HG03060 (cell line): ENCODE measurements around the gene DENND1A.

ENCODE experiments used
- ATAC-seq: cut with Tn5 transposase; IDR thresholded peaks from one replicate; pipeline ENCODE4 v1.9.1; 2021; ENCODE audit warnings: low read depth, moderate number of reproducible peaks; ENCODE audit not compliant: unreplicated experiment

The DENND1A gene

DNA sequence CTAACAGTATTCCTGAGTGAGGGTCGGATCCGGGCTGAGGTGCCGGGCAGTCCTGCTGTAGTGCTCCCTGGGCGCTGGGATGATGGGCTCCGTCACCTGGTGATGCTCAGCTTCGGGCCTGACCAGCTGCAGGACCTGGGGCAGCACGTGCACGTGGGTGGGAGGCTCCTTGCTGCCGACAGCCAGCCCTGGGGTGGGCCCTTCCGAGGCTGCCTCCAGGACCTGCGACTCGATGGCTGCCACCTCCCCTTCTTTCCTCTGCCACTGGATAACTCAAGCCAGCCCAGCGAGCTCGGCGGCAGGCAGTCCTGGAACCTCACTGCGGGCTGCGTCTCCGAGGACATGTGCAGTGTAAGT is 558.7 kb downstream of the DENND1A start:
- no peak for ATAC-seq

DNA sequence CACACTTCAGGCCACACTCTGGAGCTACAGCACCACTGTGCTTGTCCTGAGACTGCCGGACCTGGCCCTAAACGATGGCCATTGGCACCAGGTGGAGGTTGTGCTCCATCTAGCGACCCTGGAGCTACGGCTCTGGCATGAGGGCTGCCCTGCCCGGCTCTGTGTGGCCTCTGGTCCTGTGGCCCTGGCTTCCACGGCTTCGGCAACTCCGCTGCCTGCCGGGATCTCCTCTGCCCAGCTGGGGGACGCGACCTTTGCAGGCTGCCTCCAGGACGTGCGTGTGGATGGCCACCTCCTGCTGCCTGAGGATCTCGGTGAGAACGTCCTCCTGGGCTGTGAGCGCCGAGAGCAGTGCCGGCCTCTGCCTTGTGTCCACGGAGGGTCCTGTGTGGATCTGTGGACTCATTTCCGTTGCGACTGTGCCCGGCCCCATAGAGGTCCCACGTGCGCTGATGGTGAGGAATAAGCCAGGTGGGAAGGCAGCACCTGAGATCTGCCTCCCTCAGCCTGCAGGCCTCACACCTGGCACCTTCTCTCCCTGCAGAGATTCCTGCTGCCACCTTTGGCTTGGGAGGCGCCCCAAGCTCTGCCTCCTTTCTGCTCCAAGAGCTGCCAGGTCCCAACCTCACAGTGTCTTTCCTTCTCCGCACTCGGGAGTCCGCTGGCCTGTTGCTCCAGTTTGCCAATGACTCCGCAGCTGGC is 559.2 kb downstream of the DENND1A start:
- ATAC-seq = no peak

DNA sequence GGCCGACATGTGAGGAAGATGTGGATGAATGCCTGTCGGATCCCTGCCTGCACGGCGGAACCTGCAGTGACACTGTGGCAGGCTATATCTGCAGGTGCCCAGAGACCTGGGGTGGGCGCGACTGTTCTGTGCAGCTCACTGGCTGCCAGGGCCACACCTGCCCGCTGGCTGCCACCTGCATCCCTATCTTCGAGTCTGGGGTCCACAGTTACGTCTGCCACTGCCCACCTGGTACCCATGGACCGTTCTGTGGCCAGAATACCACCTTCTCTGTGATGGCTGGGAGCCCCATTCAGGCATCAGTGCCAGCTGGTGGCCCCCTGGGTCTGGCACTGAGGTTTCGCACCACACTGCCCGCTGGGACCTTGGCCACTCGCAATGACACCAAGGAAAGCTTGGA is 559.8 kb downstream of the DENND1A start:
- no peak for ATAC-seq

DNA sequence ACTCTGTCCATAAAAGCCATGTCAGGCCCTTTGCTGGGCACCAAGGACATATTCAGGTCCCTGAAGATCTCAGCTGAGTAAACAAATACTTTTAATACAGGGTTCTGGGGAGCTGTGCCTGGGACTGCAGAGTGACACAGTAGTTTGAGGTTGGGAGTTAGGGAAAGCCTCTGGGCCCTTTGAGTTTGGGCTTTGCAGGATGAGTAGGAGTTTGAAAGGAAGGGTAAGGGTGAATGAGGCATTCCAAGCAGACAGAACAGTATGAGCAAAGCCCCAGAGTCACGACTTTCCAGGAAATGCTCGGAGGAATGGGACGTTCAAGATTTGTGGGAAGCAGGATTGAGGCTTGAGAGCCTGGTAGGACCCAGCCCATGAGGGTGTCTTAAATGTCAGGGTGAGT is 560.6 kb downstream of the DENND1A start:
- ATAC-seq = no peak

DNA sequence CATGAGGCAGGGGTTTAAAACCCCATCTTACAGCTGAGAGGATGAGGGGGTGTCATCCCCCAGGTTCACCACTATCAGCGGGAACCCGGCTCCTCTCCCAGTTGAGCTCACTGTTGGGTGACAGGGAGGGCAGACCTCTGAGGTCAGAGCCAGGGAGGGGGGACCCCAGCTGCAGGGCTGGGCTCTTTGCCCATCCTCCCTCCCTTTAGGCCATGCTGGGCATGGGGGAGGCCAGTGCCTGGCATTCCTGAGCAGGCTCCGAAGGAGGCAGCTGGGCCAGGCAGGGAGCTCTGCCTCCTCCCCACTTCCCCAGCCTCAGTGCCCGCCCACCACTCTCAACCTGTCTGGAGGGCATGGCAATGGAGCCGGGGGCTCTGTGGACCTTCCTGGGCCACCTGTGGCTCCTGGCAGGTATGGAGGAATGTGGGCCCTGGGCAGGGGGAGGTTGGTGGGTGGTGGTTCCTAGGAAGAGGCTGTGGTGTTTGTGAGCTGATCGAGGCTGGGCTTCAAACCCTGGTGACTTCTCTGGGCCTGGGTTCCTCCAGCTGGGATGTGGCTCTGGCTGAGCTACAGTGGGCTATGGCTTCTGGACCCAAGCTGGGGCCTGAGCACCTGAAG is 561.3 kb downstream of the DENND1A start:
- ATAC-seq = no peak

DNA sequence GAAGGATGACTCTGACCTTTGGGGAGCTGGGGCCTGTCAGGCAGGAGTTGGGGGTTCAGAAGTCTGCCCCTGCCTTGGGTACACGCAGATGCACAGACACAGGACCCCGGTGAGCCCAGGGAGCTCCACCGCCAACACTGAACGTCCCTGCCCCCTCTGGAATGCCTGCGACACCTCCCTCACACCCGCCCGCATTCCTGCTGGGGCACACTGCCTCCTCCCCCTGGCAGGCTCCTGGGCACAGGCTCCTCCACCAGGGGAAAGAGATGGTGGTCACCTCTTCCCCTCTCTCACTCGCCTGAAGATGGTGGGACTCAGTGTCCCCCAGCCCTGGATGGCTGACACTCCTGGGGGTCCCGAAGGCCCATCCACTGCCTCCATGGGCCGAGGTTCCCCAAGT is 561.9 kb downstream of the DENND1A start:
- no peak for ATAC-seq

DNA sequence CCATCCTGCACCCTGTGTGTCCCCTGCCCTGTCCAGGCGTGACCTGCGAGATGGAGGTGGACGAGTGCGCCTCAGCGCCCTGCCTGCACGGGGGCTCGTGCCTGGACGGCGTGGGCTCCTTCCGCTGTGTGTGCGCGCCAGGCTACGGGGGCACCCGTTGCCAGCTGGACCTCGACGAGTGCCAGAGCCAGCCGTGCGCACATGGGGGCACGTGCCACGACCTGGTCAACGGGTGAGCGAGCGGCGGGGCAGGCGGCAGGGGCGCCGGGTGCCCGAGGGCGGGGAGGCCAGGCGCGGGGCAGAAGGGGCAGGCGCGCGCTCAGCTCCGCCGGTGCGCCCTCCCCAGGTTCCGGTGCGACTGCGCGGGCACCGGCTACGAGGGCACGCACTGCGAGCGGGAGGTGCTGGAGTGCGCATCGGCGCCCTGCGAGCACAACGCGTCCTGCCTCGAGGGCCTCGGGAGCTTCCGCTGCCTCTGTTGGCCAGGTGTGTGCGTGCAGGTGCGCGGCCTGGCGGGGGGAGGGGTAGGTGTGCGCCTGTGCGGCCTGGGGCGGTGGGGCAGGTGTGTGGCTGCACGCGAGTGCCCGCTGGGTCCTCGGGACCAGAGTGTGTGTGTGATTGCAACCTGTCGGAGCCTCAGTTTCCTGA is 563.9 kb downstream of the DENND1A start:
- ATAC-seq = no peak

DNA sequence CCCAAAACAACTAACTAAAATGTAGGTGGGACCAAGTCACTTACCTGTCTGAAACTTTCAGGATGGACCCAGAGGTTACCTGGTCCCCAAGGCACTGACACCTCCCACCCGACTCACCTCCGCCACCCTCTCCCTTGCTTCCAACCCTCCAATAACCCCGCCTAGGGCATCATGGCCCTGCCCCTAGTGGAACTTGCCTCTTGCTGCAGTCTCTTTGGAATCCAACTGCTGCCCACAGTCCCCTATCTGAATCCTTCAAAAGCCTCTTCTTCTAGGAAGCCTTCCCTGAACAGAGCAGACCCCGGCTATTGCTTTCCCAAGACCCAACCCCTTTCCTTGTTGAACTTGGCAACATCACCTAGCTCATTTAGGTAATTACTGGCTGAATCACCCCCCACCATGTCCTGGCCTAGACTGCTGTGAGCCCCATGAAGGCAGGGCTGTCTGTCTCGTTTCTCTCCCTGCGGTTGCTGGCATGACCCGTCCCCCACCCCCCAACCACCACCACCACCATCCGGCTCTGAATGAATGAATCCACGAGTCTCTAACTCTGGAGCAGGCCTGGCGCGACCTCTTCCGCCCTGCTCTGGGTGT is 564.5 kb downstream of the DENND1A start:
- no peak for ATAC-seq

DNA sequence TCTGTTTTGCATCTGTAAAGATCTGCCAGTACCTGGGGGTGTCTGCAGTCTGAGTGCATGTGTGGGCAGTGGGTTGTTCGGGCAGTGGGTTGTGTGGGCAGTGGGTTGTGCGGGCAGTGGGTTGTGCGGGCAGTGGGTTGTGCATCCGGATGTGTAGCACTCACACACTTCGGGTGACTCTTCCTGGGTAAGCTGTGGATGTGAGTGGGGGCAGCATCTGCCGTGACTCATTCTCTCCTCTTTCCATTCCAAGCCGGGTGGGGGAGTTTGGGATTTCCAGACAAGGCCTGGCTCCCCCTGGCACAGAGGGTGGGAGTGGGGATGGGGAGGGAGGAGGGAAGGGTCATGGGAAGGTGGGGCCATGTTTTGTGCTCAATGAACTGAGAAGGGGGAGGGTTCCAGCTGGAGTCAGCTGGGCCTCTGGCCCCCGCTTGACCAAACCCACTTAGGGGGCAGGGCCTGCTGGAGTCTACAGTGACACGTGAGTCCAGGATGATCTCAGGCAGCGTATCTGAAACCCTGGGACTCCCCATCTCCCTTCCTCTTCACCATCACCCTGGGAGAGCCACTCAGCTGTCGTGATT is 565.6 kb downstream of the DENND1A start:
- no peak for ATAC-seq

DNA sequence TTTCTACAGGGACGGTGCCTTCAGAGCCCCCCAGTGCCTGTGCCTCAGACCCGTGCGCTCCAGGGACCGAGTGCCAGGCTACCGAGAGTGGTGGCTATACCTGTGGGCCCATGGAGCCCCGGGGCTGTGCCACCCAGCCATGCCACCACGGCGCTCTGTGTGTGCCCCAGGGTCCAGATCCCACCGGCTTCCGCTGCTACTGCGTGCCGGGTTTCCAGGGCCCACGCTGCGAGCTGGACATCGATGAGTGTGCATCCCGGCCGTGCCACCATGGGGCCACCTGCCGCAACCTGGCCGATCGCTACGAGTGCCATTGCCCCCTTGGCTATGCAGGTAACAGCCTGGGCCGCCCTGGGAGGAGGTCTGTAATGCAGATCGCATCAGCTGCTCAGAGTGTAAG is 567.1 kb downstream of the DENND1A start:
- no peak for ATAC-seq

DNA sequence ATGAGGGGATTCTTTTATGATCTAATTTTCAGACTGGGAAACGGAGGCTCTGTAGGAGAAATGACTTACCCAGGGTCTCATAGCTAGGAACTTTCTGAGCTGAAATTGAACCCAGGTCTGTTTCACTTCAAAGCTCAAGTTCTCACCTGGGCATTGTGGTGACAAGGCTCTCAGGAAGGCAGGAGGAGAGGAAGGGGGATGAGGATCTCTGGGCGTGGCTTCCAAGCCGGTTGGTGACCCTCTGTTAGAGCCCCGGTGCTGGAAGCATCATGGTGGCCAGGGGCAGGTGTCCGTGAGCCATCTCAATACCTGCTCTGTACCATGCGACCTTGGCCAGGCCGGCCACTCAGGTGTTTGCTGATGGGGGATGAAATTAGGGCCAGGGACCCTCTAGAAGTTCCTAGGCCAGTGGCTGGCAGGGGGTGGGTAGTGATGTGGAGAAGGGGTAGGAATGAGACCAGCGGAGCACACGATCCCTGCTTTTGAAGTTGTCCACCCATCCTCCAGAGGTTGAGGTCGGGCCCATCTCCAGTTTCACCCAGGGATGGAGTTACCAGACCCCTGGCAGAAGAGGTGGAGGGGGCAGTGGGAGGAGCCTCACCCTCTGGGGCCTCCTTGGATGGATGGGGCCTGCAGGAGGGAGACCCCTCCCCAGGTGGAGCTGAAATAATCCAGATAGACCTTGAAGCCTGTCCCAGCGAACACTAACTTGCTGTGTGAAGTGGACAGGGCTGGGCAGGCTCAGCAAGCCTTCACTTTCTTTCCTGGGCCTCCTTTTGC is 568.0 kb downstream of the DENND1A start:
- ATAC-seq = no peak

DNA sequence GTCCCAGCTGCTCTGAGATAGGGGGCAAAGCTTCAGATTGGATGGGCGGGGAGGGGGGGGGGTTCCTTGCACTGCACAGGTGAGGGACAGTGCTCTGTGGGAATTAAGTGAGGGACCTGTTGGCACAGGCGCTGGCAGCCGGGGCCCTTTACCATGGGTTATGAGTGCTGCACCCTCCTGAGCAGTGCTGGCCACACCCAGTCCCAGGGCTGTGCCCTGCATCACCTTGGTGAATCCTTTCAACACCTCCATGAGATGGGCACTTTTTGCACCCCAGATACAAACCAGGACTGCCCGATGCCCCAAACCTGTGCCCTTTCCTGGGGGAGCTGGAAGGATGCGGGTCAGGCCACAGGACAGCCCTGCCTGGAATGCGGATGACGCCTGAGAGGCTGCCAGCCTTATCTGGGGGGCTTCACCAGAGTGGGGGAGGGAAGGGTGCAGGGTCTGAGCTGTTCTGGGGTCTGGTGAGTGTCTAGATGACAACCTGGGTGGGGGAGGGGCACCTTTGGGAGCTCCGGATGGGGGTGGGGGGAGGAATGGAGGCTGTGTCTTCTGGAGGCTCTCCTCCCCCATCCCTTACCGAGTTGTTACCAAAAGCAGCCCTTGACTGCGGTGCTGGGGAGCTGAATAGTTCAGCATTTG is 568.7 kb downstream of the DENND1A start:
- ATAC-seq = no peak

DNA sequence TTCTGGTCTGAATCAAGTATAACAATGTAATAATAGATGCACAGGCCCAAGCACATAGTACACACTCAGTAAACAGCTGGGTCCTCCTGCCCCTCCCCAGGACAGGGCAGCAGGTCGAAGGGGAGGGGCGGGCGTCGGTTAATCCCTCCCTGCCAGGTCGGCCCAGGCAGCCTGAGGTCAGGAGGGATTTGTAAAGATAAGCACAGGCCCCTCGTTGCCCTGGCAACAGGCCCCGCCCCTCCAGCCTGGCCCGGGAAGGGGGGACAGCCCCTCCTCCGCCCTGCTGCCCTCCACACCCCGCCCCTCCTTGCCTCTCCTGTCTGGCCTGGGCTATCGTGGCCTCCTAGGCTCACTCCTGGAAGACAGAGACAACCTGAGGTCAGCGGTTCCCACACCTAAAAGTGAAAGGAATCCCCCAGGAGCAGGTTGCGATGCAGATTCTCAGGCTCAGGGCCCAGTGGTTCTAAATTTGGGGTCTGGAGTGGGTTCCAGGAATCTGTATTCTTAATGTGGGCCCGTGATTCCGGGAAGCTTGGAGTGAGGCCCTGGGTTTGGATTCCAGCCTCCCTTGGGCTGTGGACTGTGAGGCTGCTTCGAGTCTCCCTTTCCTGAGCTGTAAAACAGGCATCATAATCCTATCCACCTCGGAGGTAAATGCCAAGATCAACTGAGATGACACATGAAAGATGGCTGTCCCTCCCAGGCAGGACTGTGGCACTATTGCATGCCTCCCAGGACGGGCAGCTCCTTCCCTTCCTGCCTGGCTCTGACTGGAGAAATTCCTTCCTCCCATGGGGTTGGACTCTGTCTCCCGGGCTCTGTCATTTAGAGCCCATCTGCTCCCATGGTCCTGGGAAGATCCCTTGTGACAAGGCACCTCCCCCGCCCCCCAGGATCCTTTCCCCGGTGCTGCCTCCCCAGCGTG is 569.5 kb downstream of the DENND1A start:
- ATAC-seq = no peak

DNA sequence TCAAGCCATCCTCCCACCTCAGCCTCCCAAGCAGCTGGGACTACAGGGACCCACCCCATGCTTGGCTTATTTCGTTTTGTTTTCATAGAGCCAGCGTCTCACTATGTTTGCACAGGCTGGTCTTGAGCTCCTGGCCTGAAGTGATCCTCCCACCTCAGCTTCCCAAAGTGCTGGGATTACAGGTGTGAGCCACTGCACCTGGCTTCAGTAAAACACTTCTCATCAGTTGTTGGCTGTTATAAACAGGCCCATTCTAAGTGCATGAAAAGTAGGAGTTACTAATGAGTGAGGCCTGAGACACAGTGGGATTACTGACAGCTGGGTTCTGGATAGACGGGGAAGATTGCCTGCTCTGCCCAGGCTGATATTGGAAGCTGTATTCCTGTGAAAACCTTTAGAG is 570.4 kb downstream of the DENND1A start:
- ATAC-seq = no peak

DNA sequence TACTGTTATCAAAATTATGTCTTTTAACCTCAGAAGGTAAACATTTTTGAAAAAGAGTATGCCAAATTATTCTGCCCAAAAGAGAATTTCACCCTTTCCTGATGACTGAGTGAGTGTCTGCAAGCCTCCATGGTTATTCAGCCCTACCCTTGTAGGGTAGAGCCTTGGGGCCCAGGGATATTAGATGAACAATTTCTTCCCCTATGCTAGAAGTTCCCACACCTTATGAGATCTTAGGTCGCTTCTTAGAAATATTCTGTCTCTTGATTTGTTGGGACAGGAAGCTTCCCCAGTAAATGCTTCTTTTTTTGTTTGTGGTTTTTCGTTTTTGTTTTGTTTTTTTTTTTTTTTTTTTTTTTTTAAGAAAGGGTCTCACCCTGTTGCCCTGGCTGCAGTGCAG is 570.8 kb downstream of the DENND1A start:
- ATAC-seq = no peak

DNA sequence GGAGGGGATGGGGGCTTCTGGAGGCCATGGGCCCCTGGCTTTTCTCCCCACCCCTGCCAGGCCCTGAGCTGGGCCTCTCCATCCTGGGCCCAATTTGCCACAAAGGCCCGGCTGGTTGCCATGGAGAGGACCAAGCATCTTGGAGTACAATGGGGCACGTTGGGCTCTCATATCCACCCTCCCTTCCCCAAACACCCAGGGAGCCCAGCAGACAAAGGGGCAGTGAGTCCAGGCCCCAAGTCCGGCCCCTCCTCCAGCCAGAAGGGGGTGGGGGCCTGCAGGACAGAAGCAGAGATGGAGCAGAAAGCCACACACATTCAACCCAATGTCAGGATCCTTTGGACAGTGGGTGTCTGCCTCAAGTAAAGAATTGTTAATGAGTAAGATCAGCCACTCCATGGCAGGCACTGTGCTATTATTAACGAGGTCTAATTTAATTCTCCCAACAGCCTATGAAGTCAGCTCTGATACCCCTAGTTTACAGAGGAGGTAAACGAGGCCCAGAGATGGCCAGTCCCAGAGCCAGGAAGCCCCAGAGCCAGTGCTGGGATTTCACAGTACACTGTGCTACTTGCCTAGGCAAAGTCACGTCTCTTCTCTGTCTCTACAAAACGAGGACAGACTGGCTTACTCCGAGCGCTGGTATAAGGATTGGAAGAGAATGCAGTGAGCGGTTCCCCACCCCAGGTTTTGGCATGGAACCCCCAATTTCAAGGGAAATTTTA is 571.6 kb downstream of the DENND1A start:
- no peak for ATAC-seq

DNA sequence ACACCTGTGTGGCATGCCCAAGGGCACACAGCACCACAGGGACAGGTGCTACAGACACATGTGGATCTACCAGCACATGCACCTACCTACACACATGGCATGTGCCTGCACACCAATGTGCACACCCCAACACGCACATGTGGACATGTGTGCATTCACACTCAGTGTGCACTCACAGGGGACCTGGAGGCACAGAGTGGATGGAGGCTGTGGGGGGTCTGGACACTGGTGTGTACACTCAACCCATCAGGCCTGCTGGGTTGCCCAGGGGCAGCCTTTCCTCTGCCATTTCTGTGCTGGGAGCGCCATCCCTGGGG is 572.2 kb downstream of the DENND1A start:
- no peak for ATAC-seq

DNA sequence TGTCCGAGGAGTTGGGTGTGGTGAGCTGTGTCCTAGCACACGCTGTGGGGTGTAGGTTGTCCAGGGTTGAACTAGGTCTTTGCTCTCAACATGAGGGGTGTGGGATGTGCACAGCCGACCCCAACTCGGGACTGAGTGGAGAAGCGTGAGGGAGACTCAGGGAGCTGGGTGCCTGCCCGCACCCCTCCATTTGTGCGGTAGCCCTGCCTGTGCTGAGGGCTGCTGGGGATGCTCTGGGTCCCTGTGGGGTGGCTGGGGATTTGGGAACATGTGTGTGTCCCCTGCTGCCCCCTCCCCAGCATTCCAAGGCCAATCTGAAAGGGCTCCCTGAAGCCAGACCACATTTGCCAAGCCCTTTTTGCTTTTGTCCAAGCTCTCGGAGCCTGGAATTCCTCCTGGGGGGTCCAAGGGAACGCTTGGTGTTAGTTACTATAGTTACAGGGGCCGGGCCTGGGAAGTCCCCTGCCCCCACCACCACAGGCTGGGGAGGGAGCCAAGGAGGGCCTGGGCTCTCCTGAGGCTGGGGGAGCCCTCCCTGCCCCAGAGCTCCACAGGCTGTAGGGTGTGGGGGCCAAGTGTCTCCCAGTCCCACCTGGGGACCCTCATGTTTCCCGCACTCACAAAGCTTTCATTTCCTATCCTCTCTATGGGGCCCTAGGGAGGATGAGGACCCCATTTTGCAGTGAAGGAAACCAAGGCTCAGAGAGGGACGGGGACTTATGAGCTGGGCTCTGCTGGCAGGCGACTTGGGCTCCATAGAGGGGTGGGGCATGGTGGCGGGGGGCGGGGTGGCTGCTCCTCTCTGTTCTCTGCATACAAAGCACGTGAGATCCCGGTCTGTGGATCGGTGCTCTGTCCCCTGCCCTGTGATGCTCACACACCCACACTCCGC is 572.8 kb downstream of the DENND1A start:
- no peak for ATAC-seq
